GM12874 (cell line): ENCODE results near the gene ZNF699.

ENCODE experiments used
- CTCF ChIP-seq: IDR thresholded peaks from 2 replicates; pipeline ENCODE4 v1.5.1; 2011; ENCODE audit warnings: low read depth, mild to moderate bottlenecking, control low read depth, low read length, moderate library complexity; ENCODE audit not compliant: insufficient read depth

ZNF699 gene

GRCh38 chr19:9309974-9310446 lies 372 bp upstream of the ZNF699 start:
- TF ChIP-seq CTCF, result no peak

- no peak for TF ChIP-seq CTCF
Measured at GRCh38 chr19:9308091-9308770, 1.4 kb downstream of the ZNF699 start.

GRCh38 chr19:9306443-9306842 lies 3.2 kb downstream of the ZNF699 start:
- no peak for TF ChIP-seq CTCF

- TF ChIP-seq CTCF, result no peak
Measured at GRCh38 chr19:9296336-9296735, 13.3 kb downstream of the ZNF699 start.

- no peak for TF ChIP-seq CTCF
Measured at GRCh38 chr19:9295411-9295849, 14.2 kb downstream of the ZNF699 start.

GRCh38 chr19:9289231-9289884 lies 20.3 kb downstream of the ZNF699 start:
- TF ChIP-seq CTCF, result no peak

- TF ChIP-seq CTCF, result no peak
Measured at GRCh38 chr19:9251236-9251635, 58.4 kb downstream of the ZNF699 start.
